HCT116 (cell line): ENCODE data around the gene CFAP97. TPM values are rescaled to one million over a fixed set of nuclear protein-coding genes. Genes with fewer than 3 reads are reported as not detected.
A peak's percentile ranks its signal among the peaks of the same experiment; 100 is the strongest.

ENCODE experiments used
- ATAC-seq: fragments of 200-7000 bp; cut with Tn5 transposase; 2 replicates; pipeline ENCODE4 v1.9.1; 2020; ENCODE audit warnings: mild to moderate bottlenecking, moderate library complexity
- BruUV-seq: library from RNA; stranded (reverse); fragments of 400-500 nt; replicated peaks from 2 replicates; lab custom pipeline; 2021; lab: Mats Ljungman, UMichigan
- CTCF ChIA-PET: fragments of 300-600 bp; sonication (Branson Sonifier 250); formaldehyde crosslinking; loops from one replicate; lab custom pipeline; 2021; ENCODE audit warnings: antibody characterized with exemption; lab: Charles Lee
- POLR2A ChIA-PET: fragments of 300-600, 350-600 bp; sonication (Branson Sonifier 250); formaldehyde crosslinking; loops from one replicate; lab custom pipeline; 2021; ENCODE audit warnings: antibody characterized with exemption; lab: Charles Lee
- RAD21 ChIA-PET, 2 experiments: fragments of 300-600 bp; sonication (Branson Sonifier 250); formaldehyde crosslinking; loops; one replicate each; lab custom pipeline; 2023; ENCODE audit warnings: low total read pairs in 2 of 2; ENCODE audit not compliant: uncharacterized antibody in 2 of 2, unreplicated experiment in 2 of 2, low non-redundant PET in 1 of 2; lab: Charles Lee
- DNase-seq: peaks from one replicate; pipeline ENCODE4 v3.0.0-alpha.2; 2010; ENCODE audit warnings: low read depth, low spot score
- H2AFZ ChIP-seq: fragments of 200-600 bp; shearing (Covaris generic), sonication (generic); 2 replicates; pipeline ENCODE4 v1.6.1; 2017; ENCODE audit warnings: low read depth, mixed run types, mixed read lengths, antibody characterized with exemption, low read length; ENCODE audit not compliant: poor library complexity, severe bottlenecking
- H3K27ac ChIP-seq: 2 replicates; pipeline ENCODE4 v1.5.1; 2012; ENCODE audit warnings: low read depth, low read length
- H3K27me3 ChIP-seq: fragments of 200-600 bp; sonication (generic); 2 replicates; pipeline ENCODE4 v1.6.1; 2016; ENCODE audit warnings: mixed run types, low read length, mixed read lengths; ENCODE audit not compliant: insufficient read depth
- H3K36me3 ChIP-seq, 2 experiments: fragments of 200-500 bp in 1 of 2; fragments of 200-600 bp in 1 of 2; sonication (Bioruptor generic) in 1 of 2; sonication (generic) in 1 of 2; 2 replicates each; pipeline versions ENCODE4 v1.5.1 to v1.6.1; 2014 to 2016; ENCODE audit warnings: low read length in 2 of 2, inconsistent platforms in 1 of 2, mixed read lengths in 1 of 2, mixed run types in 1 of 2; ENCODE audit not compliant: insufficient read depth in 2 of 2, control insufficient read depth in 1 of 2
- H3K4me1 ChIP-seq, 2 experiments: fragments of 200-600 bp in 1 of 2; sonication (generic) in 1 of 2; 2 replicates each; pipeline versions ENCODE4 v1.5.1 to v1.6.1; 2012 to 2017; ENCODE audit warnings: low read length in 2 of 2, inconsistent platforms in 1 of 2, mild to moderate bottlenecking in 1 of 2, mixed read lengths in 1 of 2, mixed run types in 1 of 2, moderate library complexity in 1 of 2; ENCODE audit not compliant: insufficient read depth in 2 of 2, control insufficient read depth in 1 of 2
- H3K4me2 ChIP-seq: fragments of 200-600 bp; sonication (generic); 2 replicates; pipeline ENCODE4 v1.6.1; 2017; ENCODE audit warnings: mixed run types, low read length, mixed read lengths
- H3K4me3 ChIP-seq, 2 experiments: fragments of 200-600 bp in 1 of 2; sonication (generic) in 1 of 2; replicated peaks in 1 of 2; 2 replicates each; pipeline ENCODE4 v1.5.1; 2011 to 2016; ENCODE audit warnings: low read length in 2 of 2, control low read depth in 1 of 2, low read depth in 1 of 2, mild to moderate bottlenecking in 1 of 2, mixed read lengths in 1 of 2, mixed run types in 1 of 2
- H3K79me2 ChIP-seq: fragments of 200-600 bp; sonication (generic); 2 replicates; pipeline ENCODE4 v1.6.1; 2017; ENCODE audit warnings: mild to moderate bottlenecking, mixed run types, low read length, moderate library complexity, mixed read lengths; ENCODE audit not compliant: insufficient read depth
- H3K9ac ChIP-seq: fragments of 200-600 bp; sonication (generic); 2 replicates; pipeline ENCODE4 v1.6.1; 2016; ENCODE audit warnings: low read length, mixed read lengths
- H3K9me2 ChIP-seq: fragments of 200-600 bp; sonication (generic), shearing (Covaris generic); 2 replicates; pipeline ENCODE4 v1.6.1; 2017; ENCODE audit warnings: mixed run types, mild to moderate bottlenecking, moderate library complexity; ENCODE audit not compliant: insufficient read depth
- H3K9me3 ChIP-seq, 2 experiments: fragments of 200-500 bp in 1 of 2; fragments of 200-600 bp in 1 of 2; sonication (Bioruptor generic) in 1 of 2; sonication (generic) in 1 of 2; 2 replicates each; pipeline ENCODE4 v1.6.1; 2014 to 2017; ENCODE audit warnings: low read length in 2 of 2, mixed read lengths in 2 of 2, inconsistent platforms in 1 of 2, low read depth in 1 of 2, mild to moderate bottlenecking in 1 of 2, mixed run types in 1 of 2, moderate library complexity in 1 of 2; ENCODE audit not compliant: control insufficient read depth in 1 of 2, insufficient read depth in 1 of 2
- H4K20me1 ChIP-seq: fragments of 200-600 bp; sonication (generic), shearing (Covaris generic); 2 replicates; pipeline ENCODE4 v1.6.1; 2017; ENCODE audit warnings: mixed run types, mild to moderate bottlenecking, moderate library complexity; ENCODE audit not compliant: insufficient read depth
- CBX3 ChIP-seq: IDR thresholded peaks from 2 replicates; pipeline ENCODE4 v1.6.1; 2012; ENCODE audit warnings: low read depth
- EZH2phosphoT487 ChIP-seq: fragments of 200-600 bp; IDR thresholded peaks from 2 replicates; pipeline ENCODE4 v1.6.1; 2018; ENCODE audit warnings: antibody characterized with exemption, borderline replicate concordance
- FOSL1 ChIP-seq: IDR thresholded peaks from 2 replicates; pipeline ENCODE4 v1.6.1; 2012; ENCODE audit warnings: low read depth
- RAD21 ChIP-seq: IDR thresholded peaks from 2 replicates; pipeline ENCODE4 v1.6.1; 2012; ENCODE audit warnings: low read depth, mild to moderate bottlenecking
- SIN3A ChIP-seq: IDR thresholded peaks from 2 replicates; pipeline ENCODE4 v1.6.1; 2012; ENCODE audit warnings: low read depth
- YY1 ChIP-seq: IDR thresholded peaks from 2 replicates; pipeline ENCODE4 v1.6.1; 2011; ENCODE audit warnings: low read length, low read depth, moderate library complexity, mild to moderate bottlenecking; ENCODE audit not compliant: insufficient replicate concordance; ENCODE audit errors: extremely low read depth
- intact Hi-C: fragments of 100-400 bp; cut with micrococcal nuclease; formaldehyde crosslinking; loops from 2 replicates; pipeline ENCODE4 v1.10.0; 2022
- total RNA-seq: library from RNA; stranded (reverse); gene quantifications from one replicate; pipeline ENCODE4 v1.2.1, GENCODE V29; 2021; ENCODE audit not compliant: unreplicated experiment
- TF ChIP-seq, protein P1 (sequence below): IDR thresholded peaks from 2 replicates; pipeline ENCODE4 v1.6.1; 2012; ENCODE audit warnings: low read depth

Gene CFAP97
- total RNA-seq, 1 experiment from 2014 or later, result 57.7 TPM

DNA sequence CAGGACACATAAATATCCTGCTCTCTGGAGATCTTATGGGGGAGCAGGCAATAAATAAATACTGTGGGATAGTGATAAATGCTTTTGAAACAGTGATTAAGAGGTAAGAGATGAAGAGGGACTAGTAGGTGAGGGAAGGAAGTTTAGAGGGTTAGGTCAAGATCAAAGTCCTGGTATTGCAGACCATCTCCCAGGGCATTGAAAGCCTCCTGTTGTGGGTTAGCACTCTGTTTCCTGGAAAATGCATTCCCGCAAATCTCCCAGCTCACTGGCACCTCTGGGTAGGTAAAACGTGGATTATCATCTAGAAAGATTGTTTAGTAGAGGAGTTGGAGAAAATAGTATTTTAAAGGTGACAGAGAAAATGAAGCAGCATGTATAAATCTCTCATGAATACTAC is 7.8 kb upstream of the CFAP97 start (continued):
- TF ChIP-seq, protein P1, sequence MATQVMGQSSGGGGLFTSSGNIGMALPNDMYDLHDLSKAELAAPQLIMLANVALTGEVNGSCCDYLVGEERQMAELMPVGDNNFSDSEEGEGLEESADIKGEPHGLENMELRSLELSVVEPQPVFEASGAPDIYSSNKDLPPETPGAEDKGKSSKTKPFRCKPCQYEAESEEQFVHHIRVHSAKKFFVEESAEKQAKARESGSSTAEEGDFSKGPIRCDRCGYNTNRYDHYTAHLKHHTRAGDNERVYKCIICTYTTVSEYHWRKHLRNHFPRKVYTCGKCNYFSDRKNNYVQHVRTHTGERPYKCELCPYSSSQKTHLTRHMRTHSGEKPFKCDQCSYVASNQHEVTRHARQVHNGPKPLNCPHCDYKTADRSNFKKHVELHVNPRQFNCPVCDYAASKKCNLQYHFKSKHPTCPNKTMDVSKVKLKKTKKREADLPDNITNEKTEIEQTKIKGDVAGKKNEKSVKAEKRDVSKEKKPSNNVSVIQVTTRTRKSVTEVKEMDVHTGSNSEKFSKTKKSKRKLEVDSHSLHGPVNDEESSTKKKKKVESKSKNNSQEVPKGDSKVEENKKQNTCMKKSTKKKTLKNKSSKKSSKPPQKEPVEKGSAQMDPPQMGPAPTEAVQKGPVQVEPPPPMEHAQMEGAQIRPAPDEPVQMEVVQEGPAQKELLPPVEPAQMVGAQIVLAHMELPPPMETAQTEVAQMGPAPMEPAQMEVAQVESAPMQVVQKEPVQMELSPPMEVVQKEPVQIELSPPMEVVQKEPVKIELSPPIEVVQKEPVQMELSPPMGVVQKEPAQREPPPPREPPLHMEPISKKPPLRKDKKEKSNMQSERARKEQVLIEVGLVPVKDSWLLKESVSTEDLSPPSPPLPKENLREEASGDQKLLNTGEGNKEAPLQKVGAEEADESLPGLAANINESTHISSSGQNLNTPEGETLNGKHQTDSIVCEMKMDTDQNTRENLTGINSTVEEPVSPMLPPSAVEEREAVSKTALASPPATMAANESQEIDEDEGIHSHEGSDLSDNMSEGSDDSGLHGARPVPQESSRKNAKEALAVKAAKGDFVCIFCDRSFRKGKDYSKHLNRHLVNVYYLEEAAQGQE, result no peak
- TF ChIP-seq EZH2phosphoT487, result no peak
- no peak for TF ChIP-seq SIN3A
- no peak for TF ChIP-seq CBX3
- TF ChIP-seq FOSL1, result no peak
- TF ChIP-seq RAD21, result no peak

DNA sequence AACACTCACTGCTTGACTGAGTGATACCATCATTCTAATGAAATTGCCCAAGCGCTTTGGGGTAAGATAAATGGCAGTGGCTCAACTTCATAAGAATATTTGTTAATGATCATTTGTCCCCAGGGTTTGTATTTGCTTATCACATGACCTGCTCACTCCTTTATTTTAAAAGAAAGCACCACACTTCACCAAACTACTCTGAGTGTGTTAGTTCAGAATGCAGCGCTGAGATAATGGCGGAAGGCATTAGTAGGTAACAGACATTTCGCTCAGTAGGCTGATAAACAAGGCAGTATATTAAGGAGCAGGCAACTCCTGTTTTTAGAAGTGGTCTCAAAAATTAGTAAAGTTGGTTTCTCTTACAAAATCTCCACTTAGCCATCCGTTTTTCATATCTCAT is 7.2 kb upstream of the CFAP97 start:
- H3K27ac ChIP-seq, result peak overlapping the region; percentile 76; the same call in 1 of the 2 replicates
- no peaks in the 10 kb centered on the region for H4K20me1 ChIP-seq
- ChIA-PET CTCF (no interaction called here), RAD21 (no interaction called here), POLR2A (no interaction called here)
- H2AFZ ChIP-seq, result no peak overlapping the region
- H3K27me3 ChIP-seq, result no peaks in the 10 kb centered on the region
- peak overlapping the region; percentile 81 for H3K4me2 ChIP-seq
- peak overlapping the region; percentile 68 for H3K9ac ChIP-seq
- peak overlapping the region; percentile 61 to 80 for H3K4me3 ChIP-seq
- H3K79me2 ChIP-seq, result peaks cover 52% of the 10 kb centered on the region
- H3K9me2 ChIP-seq, result no peaks in the 10 kb centered on the region
- TSS peak; percentile 55 for BruUV-seq
- intact Hi-C loops, result no loop called here
- DNase-seq (no peak), ATAC-seq (no peak)
- H3K9me3 ChIP-seq, result no peaks in the 10 kb centered on the region
- peaks cover 23 to 29% of the 10 kb centered on the region in 2 experiments for H3K4me1 ChIP-seq
- no peaks in the 10 kb centered on the region for H3K36me3 ChIP-seq
- no peak for TF ChIP-seq CBX3
- TF ChIP-seq YY1, result no peak
